B cell (primary cell): Measurements from ENCODE around the gene ADRA2C.

Source experiments
- EZH2 ChIP-seq: IDR thresholded peaks from 2 replicates; pipeline ENCODE4 v1.6.1; 2012; ENCODE audit warnings: borderline replicate concordance, low read depth, mild to moderate bottlenecking, moderate library complexity, low read length; ENCODE audit not compliant: insufficient read depth, poor library complexity, severe bottlenecking
- TF ChIP-seq, protein P1 (sequence below): fragments of 200-600 bp; IDR thresholded peaks from one replicate; pipeline ENCODE4 v1.8.0; 2022; ENCODE audit warnings: antibody characterized with exemption, mild to moderate bottlenecking

DNA sequence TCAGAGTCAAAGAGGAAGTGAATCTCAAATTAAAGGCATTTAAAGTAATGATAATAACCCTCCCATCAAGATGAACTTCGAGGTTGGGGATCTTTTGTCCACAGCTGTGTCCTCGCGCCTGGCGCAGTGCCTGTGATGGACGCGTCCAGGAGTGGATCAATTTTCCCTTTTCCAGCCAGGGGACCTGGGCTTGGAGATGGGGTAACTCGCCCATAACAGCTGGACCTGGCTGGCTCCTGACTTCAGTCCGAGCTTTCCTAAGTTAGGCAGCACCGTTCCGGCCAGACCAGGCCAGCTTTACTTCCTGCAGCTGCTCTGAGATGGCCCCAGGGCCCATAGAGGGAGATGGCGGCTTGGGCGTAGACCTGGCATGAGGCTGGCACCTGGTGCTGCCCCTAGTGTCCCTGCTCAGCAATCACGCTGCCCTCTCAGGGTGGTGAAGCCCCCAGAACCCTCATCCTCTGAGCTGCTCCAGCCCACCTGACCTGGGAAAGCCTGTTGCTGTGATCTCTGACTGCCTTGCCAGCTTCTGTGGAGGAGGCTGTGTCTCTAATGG, 23.9 kb downstream of the ADRA2C start:
- TF ChIP-seq, protein P1, sequence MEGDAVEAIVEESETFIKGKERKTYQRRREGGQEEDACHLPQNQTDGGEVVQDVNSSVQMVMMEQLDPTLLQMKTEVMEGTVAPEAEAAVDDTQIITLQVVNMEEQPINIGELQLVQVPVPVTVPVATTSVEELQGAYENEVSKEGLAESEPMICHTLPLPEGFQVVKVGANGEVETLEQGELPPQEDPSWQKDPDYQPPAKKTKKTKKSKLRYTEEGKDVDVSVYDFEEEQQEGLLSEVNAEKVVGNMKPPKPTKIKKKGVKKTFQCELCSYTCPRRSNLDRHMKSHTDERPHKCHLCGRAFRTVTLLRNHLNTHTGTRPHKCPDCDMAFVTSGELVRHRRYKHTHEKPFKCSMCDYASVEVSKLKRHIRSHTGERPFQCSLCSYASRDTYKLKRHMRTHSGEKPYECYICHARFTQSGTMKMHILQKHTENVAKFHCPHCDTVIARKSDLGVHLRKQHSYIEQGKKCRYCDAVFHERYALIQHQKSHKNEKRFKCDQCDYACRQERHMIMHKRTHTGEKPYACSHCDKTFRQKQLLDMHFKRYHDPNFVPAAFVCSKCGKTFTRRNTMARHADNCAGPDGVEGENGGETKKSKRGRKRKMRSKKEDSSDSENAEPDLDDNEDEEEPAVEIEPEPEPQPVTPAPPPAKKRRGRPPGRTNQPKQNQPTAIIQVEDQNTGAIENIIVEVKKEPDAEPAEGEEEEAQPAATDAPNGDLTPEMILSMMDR: no peak
- TF ChIP-seq EZH2: no peak
